Colonic mucosa (tissue), 4 donors: ENCODE results near the gene DOC2A. TPM values are rescaled to one million over a fixed set of nuclear protein-coding genes. Genes with fewer than 3 reads are reported as not detected.
"Not testable (repeated sequence)": the region's sequence is repeated elsewhere in the genome, so short reads cannot be mapped to it uniquely, and the experiment has no call there.

Experiments
- DNase-seq: peaks from one replicate; pipeline ENCODE4 v3.0.0-alpha.2; 2020
- H3K27ac ChIP-seq: fragments of 200-600 bp; one replicate; pipeline ENCODE4 v1.8.0; 2021
- H3K27me3 ChIP-seq: fragments of 200-600 bp; one replicate; pipeline ENCODE4 v1.8.0; 2021
- H3K36me3 ChIP-seq: fragments of 200-600 bp; one replicate; pipeline ENCODE4 v1.8.0; 2021
- H3K4me1 ChIP-seq: fragments of 200-600 bp; one replicate; pipeline ENCODE4 v1.8.0; 2021; ENCODE audit warnings: mild to moderate bottlenecking
- H3K4me3 ChIP-seq: fragments of 200-600 bp; one replicate; pipeline ENCODE4 v1.8.0; 2021
- H3K9ac ChIP-seq, 2 donors: one replicate each; pipeline ENCODE4 v1.7.0; 2013; ENCODE audit warnings: control low read depth in 2 of 2, low read depth in 2 of 2, low read length in 2 of 2
- H3K9me3 ChIP-seq: fragments of 200-600 bp; one replicate; pipeline ENCODE4 v1.8.0; 2021
- intact Hi-C: fragments of 100-400 bp; cut with DNase I; formaldehyde crosslinking; loops from one replicate; pipeline ENCODE4 v1.14.1; 2022
- total RNA-seq, 2 donors: library from RNA; stranded (reverse); fragmentation: NEBNext Ultra II Directional in 1 of 2; extraction: Animal tissue kit (Norgen Biotek cat#: 25700) in 1 of 2; gene quantifications; one replicate each; pipeline ENCODE4 v1.2.1, GENCODE V29; 2021
- TF ChIP-seq, protein P1 (sequence below): fragments of 200-600 bp; IDR thresholded peaks from one replicate; pipeline ENCODE4 v1.8.0; 2022; ENCODE audit warnings: antibody characterized with exemption, mild to moderate bottlenecking
- donor health status: healthy.
- donor health status: DM: no; HTN: no; CAD: no.
- donor health status: DM: no; HTN: no; CAD: no.

The DOC2A gene
- total RNA-seq, 2 donors from 2014 or later: 4.8 to 12.9 TPM

DNA sequence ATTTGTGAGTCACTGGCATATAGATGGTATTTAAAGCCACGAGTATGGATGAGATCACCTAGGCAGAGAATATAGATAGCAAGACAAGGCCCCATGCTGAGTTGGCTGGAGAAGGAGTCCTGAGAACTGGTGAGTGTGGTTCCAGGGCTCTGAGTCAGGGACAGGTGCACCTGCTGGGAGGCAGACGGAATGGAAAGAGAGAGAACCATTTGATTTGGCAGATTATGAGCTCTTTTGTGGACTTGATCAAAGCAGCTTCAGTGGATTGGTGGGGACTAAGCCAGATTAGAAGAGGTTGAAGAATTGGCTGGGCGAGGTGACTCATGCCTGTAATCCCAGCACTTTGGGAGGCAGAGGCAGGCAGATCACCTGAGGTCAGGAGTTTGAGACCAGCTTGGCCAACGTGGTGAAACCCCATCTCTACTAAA is 7.9 kb upstream of the DOC2A start:
- TF ChIP-seq, protein P1, sequence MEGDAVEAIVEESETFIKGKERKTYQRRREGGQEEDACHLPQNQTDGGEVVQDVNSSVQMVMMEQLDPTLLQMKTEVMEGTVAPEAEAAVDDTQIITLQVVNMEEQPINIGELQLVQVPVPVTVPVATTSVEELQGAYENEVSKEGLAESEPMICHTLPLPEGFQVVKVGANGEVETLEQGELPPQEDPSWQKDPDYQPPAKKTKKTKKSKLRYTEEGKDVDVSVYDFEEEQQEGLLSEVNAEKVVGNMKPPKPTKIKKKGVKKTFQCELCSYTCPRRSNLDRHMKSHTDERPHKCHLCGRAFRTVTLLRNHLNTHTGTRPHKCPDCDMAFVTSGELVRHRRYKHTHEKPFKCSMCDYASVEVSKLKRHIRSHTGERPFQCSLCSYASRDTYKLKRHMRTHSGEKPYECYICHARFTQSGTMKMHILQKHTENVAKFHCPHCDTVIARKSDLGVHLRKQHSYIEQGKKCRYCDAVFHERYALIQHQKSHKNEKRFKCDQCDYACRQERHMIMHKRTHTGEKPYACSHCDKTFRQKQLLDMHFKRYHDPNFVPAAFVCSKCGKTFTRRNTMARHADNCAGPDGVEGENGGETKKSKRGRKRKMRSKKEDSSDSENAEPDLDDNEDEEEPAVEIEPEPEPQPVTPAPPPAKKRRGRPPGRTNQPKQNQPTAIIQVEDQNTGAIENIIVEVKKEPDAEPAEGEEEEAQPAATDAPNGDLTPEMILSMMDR: no peak
- Histone ChIP-seq H3K4me3 (no peak overlapping the region), H3K27ac (no peak overlapping the region), H3K27me3 (no peaks in the 10 kb centered on the region), H3K36me3 (no peaks in the 10 kb centered on the region), H3K4me1 (no peaks in the 10 kb centered on the region), H3K9ac (no peak overlapping the region), H3K9me3 (no peaks in the 10 kb centered on the region)
- no peak for DNase-seq
- intact Hi-C loops: no loop called here

GRCh38 chr16:30017937-30018336 is 7.1 kb upstream of the DOC2A start:
- H3K4me3 ChIP-seq, H3K27me3 ChIP-seq, H3K4me1 ChIP-seq, DNase-seq, intact Hi-C loops, H3K9me3 ChIP-seq, H3K9ac ChIP-seq, H3K36me3 ChIP-seq, H3K27ac ChIP-seq: not testable (repeated sequence)

DNA sequence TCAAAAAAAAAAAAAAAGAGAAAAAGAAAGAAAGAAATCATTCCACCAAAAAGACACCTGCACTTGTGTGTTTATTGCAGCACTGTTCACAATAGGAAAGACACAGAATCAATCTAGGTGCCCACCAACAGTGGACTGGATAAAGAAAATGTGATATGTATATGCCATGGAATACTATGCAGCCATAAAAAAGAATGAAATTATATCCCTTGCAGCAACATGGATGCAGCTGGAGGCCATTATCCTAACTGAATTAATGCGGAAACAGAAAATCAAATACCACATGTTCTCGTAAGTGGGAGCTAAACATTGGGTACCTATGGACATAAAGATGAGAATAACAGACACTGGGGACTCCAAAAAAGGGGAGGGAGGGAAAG is 6.4 kb upstream of the DOC2A start:
- no peaks in the 10 kb centered on the region for H3K36me3 ChIP-seq
- no peak for DNase-seq
- intact Hi-C loops: no loop called here
- H3K27ac ChIP-seq: no peak overlapping the region
- TF ChIP-seq, protein P1: no peak
- H3K9me3 ChIP-seq: no peaks in the 10 kb centered on the region
- H3K4me1 ChIP-seq: no peaks in the 10 kb centered on the region
- H3K9ac ChIP-seq: no peak overlapping the region
- no peaks in the 10 kb centered on the region for H3K27me3 ChIP-seq
- no peak overlapping the region for H3K4me3 ChIP-seq

DNA sequence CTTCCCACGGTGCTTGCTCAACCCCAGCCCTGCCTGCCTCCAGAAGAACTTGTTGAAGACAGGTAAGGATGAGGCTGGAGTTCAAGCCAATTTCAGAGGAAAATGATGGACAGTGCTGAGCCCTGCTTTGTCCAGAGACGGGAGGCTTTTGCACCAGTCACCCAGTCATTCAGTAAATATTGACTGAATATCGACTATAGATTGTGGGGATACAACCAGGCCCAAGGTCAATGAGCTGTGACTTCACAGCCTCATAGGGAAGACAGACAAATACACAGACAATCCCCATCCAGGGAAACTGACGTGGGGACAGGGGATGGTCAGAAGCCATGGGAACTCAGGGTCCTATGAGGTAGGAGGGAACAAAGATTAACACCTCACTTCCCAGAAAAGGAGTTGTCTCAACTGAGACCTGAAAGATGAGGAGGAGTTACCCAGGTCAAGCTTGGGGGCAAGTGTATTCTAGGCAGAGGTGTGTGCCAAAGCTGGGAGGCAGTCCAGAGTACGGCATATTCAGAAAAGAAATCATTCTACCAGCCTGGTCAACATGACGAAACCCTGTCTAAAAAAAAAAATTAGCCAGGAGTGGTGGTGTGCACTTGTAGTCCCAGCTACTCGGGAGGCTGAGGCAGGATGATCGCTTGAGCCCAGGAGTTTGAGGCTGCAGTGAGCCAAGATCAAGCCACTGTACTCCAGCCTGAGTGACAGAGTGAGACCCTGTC is 5.9 kb upstream of the DOC2A start:
- no peak overlapping the region for H3K27ac ChIP-seq
- no peaks in the 10 kb centered on the region for H3K36me3 ChIP-seq
- DNase-seq: no peak
- TF ChIP-seq, protein P1: no peak
- H3K27me3 ChIP-seq: no peaks in the 10 kb centered on the region
- no peak overlapping the region for H3K9ac ChIP-seq
- no peaks in the 10 kb centered on the region for H3K4me1 ChIP-seq
- no peaks in the 10 kb centered on the region for H3K9me3 ChIP-seq
- H3K4me3 ChIP-seq: no peak overlapping the region
- intact Hi-C loops: no loop called here

GRCh38 chr16:30015450-30015849 is 4.6 kb upstream of the DOC2A start:
- H3K27me3 ChIP-seq, intact Hi-C loops, DNase-seq, H3K9ac ChIP-seq, H3K27ac ChIP-seq, H3K36me3 ChIP-seq, H3K4me3 ChIP-seq, H3K9me3 ChIP-seq: not testable (repeated sequence)
- peaks cover 11% of the 10 kb centered on the region for H3K4me1 ChIP-seq

- intact Hi-C loops: not testable (repeated sequence)
Measured at GRCh38 chr16:30012598-30012997, 1.8 kb upstream of the DOC2A start.

DNA sequence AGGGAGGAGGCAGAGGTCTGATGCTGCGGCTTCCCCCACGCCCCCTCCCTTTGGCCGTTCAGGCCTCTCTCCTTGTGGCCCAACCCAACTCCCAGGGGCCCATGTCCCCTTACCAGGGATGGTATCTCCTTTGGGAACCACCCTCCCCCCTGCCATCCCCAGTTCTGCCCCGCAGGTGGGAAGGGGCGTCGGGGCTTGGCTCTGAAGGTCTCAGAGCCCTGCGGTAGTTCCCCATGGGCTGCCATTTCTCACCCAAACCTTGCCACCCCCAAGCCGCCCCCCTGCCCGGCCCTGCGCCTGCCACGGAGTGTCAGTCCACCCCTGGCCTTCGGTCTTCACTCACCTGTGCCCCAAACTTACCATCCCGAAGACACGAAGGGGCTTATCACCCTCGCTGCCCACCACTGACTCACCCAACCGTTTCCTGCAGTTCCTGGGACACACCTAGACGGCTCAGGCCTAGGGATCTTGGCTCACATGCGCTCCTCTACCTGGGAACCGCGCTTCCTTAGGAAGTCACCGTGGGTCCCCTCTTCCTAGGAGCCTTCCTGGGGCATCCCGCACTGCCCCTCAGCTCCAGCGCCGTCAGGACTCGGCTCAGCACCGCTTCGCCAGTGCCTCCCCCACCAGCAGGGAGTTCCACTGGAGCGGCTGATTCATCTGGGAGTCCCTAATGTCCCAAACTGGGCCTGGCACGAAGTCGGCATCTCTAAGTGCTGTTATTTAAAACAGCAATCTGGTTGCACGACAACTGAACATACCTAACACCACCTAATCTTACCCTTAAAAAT is 1.1 kb upstream of the DOC2A start:
- Histone ChIP-seq H3K27me3 (peaks cover 14% of the 10 kb centered on the region), H3K27ac (no peak overlapping the region), H3K36me3 (no peaks in the 10 kb centered on the region), H3K9me3 (no peaks in the 10 kb centered on the region), H3K9ac (no peak overlapping the region), H3K4me3 (no peak overlapping the region), H3K4me1 (peaks cover 14% of the 10 kb centered on the region)
- no peak for DNase-seq
- intact Hi-C loops: no loop called here
- TF ChIP-seq, protein P1: no peak

More at GRCh38 chr16:30012598-30012997, 1.8 kb upstream of the DOC2A start:
- Histone ChIP-seq H3K4me1 (peaks cover 14% of the 10 kb centered on the region), H3K27me3 (peaks cover 14% of the 10 kb centered on the region)
- not testable (repeated sequence) for DNase-seq, H3K4me3 ChIP-seq, H3K9me3 ChIP-seq, H3K36me3 ChIP-seq, H3K9ac ChIP-seq, H3K27ac ChIP-seq
